ENCODE results near the gene VANGL1. TPM values are rescaled to one million over a fixed set of nuclear protein-coding genes. Genes with fewer than 3 reads are reported as not detected.

The VANGL1 gene
- total RNA-seq, 1 donor from 2014 or later, result 8.1 TPM

DNA sequence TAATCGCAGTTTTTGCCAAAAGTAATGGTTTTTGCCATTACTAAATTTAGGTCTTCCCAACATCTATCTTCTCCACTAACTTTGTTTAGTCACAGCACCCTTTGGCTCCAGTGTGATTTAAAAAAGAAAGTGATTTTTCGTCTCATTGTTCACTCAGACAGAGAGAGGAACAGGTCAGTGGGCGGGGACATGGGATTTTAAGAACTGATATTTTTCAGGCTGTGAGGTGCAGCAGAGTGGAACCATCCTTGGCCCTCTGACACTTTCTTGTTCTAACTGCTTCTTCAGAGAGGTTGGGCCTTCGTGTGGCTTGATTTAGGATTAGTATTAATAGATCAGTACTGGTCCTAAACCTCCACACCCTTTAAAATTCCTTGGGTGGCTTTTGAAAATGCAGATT lies 88.0 kb downstream of the VANGL1 start:
- no peaks in the 10 kb centered on the region for H3K9me3 ChIP-seq
- no peaks in the 10 kb centered on the region for H3K36me3 ChIP-seq
- intact Hi-C loops (cut with DNase I), result no loop called here
- no peak for DNase-seq (ENCODE audit: extremely low spot score in 2 of 2)
- peaks cover 39% of the 10 kb centered on the region for H3K4me1 ChIP-seq
- H3K4me3 ChIP-seq, result no peak overlapping the region
- no peaks in the 10 kb centered on the region for H3K27me3 ChIP-seq
- TF ChIP-seq POLR2A (IDR thresholded peaks at IDR 0.05) (no peak), POLR2AphosphoS5 (IDR thresholded peaks at IDR 0.05; ENCODE audit: insufficient read depth in 1 of 2, low read depth in 1 of 2) (no peak)
- TF ChIP-seq, protein P1, sequence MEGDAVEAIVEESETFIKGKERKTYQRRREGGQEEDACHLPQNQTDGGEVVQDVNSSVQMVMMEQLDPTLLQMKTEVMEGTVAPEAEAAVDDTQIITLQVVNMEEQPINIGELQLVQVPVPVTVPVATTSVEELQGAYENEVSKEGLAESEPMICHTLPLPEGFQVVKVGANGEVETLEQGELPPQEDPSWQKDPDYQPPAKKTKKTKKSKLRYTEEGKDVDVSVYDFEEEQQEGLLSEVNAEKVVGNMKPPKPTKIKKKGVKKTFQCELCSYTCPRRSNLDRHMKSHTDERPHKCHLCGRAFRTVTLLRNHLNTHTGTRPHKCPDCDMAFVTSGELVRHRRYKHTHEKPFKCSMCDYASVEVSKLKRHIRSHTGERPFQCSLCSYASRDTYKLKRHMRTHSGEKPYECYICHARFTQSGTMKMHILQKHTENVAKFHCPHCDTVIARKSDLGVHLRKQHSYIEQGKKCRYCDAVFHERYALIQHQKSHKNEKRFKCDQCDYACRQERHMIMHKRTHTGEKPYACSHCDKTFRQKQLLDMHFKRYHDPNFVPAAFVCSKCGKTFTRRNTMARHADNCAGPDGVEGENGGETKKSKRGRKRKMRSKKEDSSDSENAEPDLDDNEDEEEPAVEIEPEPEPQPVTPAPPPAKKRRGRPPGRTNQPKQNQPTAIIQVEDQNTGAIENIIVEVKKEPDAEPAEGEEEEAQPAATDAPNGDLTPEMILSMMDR (IDR thresholded peaks at IDR 0.05), result no peak
- H3K27ac ChIP-seq, result no peak overlapping the region

DNA sequence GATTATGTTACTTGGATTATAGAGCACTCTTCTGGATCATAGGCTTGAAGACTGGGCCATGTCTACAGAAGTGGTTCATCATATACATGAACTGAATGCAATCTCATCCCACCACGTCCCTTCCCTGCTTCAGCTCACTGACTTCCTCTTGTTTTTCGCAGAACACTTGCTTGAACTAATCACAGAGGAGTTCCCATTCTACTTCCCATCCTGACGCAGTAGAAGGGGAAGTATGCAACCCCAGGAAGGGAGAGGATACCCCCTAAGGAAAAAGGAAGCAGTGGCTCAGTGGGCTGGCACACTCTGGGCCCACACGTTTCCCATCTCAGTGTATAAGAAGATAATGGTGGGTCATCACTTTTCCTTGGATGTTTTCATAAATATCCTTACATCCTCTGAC lies 90.5 kb downstream of the VANGL1 start:
- Histone ChIP-seq H3K36me3 (no peaks in the 10 kb centered on the region), H3K4me1 (peaks cover 15% of the 10 kb centered on the region), H3K9me3 (no peaks in the 10 kb centered on the region), H3K27me3 (no peaks in the 10 kb centered on the region), H3K27ac (no peak overlapping the region), H3K4me3 (no peak overlapping the region)
- intact Hi-C loops (cut with DNase I), result no loop called here
- TF ChIP-seq POLR2A (IDR thresholded peaks at IDR 0.05), result no peak
- no peak for TF ChIP-seq POLR2AphosphoS5 (IDR thresholded peaks at IDR 0.05; ENCODE audit: insufficient read depth in 1 of 2, low read depth in 1 of 2)
- TF ChIP-seq, protein P1 (IDR thresholded peaks at IDR 0.05), result no peak
- DNase-seq (ENCODE audit: extremely low spot score in 2 of 2), result no peak

DNA sequence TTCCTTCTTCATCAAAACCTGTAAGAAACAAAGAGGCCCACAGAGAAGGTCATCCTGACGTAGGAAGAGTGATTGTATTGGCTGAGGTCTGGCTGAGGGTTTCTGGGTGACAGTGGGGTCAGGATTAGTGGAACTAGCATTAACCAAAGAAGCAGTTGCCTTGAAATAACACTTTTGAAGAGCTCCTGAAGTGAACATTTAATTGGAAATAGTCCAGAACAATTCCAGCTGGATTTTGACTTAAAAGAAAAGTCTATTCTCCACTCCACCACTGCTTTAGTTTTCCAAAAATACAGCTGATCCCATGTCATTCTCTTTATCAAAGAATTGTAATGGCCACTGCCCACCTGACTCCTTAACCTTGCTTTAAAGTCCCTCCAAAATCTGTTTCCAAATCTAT lies 99.0 kb downstream of the VANGL1 start:
- no peak for DNase-seq (ENCODE audit: extremely low spot score in 2 of 2)

DNA sequence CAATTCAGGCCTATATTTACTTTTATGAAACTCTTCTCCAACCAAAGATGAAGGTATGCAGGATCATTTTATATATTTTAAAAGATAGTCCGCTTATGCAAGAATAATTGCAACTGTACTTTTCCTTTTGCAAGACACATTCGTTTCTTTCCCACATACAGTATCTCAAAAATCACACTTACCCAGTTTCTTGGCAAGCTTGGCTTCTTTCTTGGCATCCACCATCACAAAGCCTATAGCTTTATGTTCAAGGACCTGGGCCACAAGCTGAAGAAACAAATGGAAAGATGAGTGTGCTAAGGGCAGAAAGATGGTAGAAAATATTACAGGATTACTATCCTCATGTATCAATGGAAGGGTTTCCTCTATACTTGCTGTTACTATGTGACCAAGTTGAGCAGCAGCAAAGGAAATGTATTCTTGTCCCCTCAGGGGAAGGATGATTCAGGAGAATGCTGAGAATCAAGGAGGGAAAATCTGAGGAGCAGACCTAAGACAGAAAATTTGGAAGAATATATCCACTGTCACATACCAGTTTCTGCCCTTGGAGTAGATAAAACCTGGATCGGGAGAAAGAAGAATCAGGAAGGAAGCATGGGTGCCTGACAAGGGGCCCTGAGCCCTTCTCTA lies 103.0 kb downstream of the VANGL1 start:
- Histone ChIP-seq H3K27ac (no peak overlapping the region), H3K4me1 (peaks cover 10% of the 10 kb centered on the region), H3K9me3 (no peaks in the 10 kb centered on the region), H3K36me3 (no peaks in the 10 kb centered on the region), H3K27me3 (no peaks in the 10 kb centered on the region), H3K4me3 (no peak overlapping the region)
- DNase-seq (ENCODE audit: extremely low spot score in 2 of 2), result no peak
- no peak for TF ChIP-seq POLR2A (IDR thresholded peaks at IDR 0.05)
- TF ChIP-seq, protein P1 (IDR thresholded peaks at IDR 0.05), result no peak
- no peak for TF ChIP-seq POLR2AphosphoS5 (IDR thresholded peaks at IDR 0.05; ENCODE audit: insufficient read depth in 1 of 2, low read depth in 1 of 2)
- intact Hi-C loops (cut with DNase I), result no loop called here

More for the DNA sequence above, 99.0 kb downstream of the VANGL1 start:
- TF ChIP-seq POLR2A (IDR thresholded peaks at IDR 0.05) (no peak), POLR2AphosphoS5 (IDR thresholded peaks at IDR 0.05; ENCODE audit: insufficient read depth in 1 of 2, low read depth in 1 of 2) (no peak)
- TF ChIP-seq, protein P1 (IDR thresholded peaks at IDR 0.05), result no peak
- H3K27me3 ChIP-seq, result no peaks in the 10 kb centered on the region
- H3K9me3 ChIP-seq, result no peaks in the 10 kb centered on the region
- no peak overlapping the region for H3K4me3 ChIP-seq
- intact Hi-C loops (cut with DNase I), result no loop called here
- H3K36me3 ChIP-seq, result no peaks in the 10 kb centered on the region
- no peak overlapping the region for H3K27ac ChIP-seq
- H3K4me1 ChIP-seq, result no peaks in the 10 kb centered on the region

DNA sequence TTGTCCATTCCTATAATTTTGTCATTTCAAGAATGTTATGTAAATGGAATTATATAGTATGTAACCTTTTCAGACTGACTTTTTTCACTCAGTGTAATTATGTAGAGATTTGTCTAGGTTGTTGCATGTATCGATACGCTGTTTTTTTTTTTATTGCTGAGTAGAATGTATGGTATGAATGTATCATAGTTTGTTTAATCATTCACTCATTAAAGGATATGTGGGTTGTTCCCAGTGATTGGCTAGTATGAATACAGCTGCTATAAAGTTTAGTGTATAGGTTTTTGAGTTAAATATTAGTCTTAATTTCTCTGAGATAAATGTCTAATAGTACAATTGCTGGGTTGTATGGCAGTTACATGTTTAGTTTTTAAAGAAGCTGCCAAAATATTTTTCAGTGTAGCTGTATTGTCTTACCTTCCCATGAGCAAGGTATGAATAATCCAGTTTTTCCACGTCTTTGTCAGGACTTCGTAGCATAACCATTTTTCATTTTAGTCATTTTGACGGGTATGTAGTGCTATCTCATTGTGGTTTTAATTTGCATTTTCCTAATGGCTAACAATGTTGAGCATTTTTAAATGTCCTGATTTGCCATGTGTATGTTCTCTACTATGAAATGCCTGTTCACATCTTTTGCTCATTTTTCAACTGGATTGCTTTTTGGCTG lies 104.4 kb downstream of the VANGL1 start:
- Histone ChIP-seq H3K36me3 (no peaks in the 10 kb centered on the region), H3K4me1 (peaks cover 10% of the 10 kb centered on the region), H3K4me3 (no peak overlapping the region), H3K27ac (no peak overlapping the region), H3K27me3 (no peaks in the 10 kb centered on the region), H3K9me3 (no peaks in the 10 kb centered on the region)
- TF ChIP-seq POLR2A (IDR thresholded peaks at IDR 0.05) (no peak), POLR2AphosphoS5 (IDR thresholded peaks at IDR 0.05; ENCODE audit: insufficient read depth in 1 of 2, low read depth in 1 of 2) (no peak)
- TF ChIP-seq, protein P1 (IDR thresholded peaks at IDR 0.05), result no peak
- no peak for DNase-seq (ENCODE audit: extremely low spot score in 2 of 2)
- intact Hi-C loops (cut with DNase I), result no loop called here

Measured in vagina (tissue), 2 donors.